Glutamatergic neuron (in vitro differentiated cells): ENCODE measurements around the gene LGALS3. TPM values are rescaled to one million over a fixed set of nuclear protein-coding genes. Genes with fewer than 3 reads are reported as not detected.

Experiments used
- DNase-seq: peaks from one replicate; pipeline ENCODE4 v3.0.0; 2022
- H3K27ac Mint-ChIP-seq: one replicate; pipeline ENCODE4 v1.8.0; 2020; ENCODE audit warnings: mild to moderate bottlenecking, mixed read lengths, inconsistent platforms; ENCODE audit not compliant: unreplicated experiment
- H3K27me3 Mint-ChIP-seq: one replicate; pipeline ENCODE4 v1.8.0; 2020; ENCODE audit warnings: mild to moderate bottlenecking, moderate library complexity, mixed read lengths, inconsistent platforms; ENCODE audit not compliant: unreplicated experiment
- H3K36me3 Mint-ChIP-seq: one replicate; pipeline ENCODE4 v1.8.0; 2020; ENCODE audit warnings: mild to moderate bottlenecking, mixed read lengths, inconsistent platforms; ENCODE audit not compliant: unreplicated experiment
- H3K4me1 Mint-ChIP-seq: one replicate; pipeline ENCODE4 v1.8.0; 2020; ENCODE audit warnings: mild to moderate bottlenecking, low read depth, mixed read lengths, inconsistent platforms; ENCODE audit not compliant: unreplicated experiment
- H3K4me3 Mint-ChIP-seq: one replicate; pipeline ENCODE4 v1.8.0; 2020; ENCODE audit warnings: mild to moderate bottlenecking, mixed read lengths, inconsistent platforms; ENCODE audit not compliant: unreplicated experiment
- H3K9me3 Mint-ChIP-seq: one replicate; pipeline ENCODE4 v1.8.0; 2020; ENCODE audit warnings: mild to moderate bottlenecking, moderate library complexity, mixed read lengths, inconsistent platforms; ENCODE audit not compliant: unreplicated experiment
- total RNA-seq: library from RNA; stranded (reverse); fragmentation: NEBNext Ultra II Directional; extraction: Animal tissue kit (Norgen Biotek cat#: 25700); gene quantifications from one replicate; pipeline ENCODE4 v1.2.1, GENCODE V29; 2021; ENCODE audit not compliant: unreplicated experiment
- TF ChIP-seq, protein P1 (sequence below): fragments of 200-600 bp; sonication (generic); IDR thresholded peaks from one replicate; pipeline ENCODE4 v1.5.0; 2021; ENCODE audit not compliant: partially characterized antibody, unreplicated experiment

The LGALS3 gene
- total RNA-seq, 1 donor from 2014 or later, result not detected

DNA sequence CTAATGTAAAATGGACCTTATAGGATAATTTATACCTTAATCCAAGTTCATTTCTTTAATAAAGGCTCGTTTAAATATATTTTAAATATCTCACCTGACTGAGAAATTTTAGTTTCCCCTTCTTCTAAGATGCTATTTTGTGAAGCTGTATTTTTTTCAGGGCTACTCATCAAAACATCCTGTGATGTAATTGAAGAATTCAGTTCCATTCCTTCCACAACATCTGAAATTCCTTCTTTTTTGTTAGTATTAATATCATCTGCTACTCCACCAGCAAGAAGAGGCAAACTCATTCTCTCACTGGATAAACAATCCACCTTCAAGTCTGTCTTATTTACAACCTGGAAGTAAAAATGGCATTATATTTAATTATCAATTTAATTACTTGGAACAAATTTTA, 22.5 kb downstream of the LGALS3 start:
- Mint-ChIP-seq H3K4me3 (no peak overlapping the region), H3K27ac (no peak overlapping the region), H3K4me1 (peaks cover 3% of the 10 kb centered on the region), H3K9me3 (no peaks in the 10 kb centered on the region), H3K27me3 (no peaks in the 10 kb centered on the region), H3K36me3 (no peaks in the 10 kb centered on the region)
- TF ChIP-seq, protein P1, sequence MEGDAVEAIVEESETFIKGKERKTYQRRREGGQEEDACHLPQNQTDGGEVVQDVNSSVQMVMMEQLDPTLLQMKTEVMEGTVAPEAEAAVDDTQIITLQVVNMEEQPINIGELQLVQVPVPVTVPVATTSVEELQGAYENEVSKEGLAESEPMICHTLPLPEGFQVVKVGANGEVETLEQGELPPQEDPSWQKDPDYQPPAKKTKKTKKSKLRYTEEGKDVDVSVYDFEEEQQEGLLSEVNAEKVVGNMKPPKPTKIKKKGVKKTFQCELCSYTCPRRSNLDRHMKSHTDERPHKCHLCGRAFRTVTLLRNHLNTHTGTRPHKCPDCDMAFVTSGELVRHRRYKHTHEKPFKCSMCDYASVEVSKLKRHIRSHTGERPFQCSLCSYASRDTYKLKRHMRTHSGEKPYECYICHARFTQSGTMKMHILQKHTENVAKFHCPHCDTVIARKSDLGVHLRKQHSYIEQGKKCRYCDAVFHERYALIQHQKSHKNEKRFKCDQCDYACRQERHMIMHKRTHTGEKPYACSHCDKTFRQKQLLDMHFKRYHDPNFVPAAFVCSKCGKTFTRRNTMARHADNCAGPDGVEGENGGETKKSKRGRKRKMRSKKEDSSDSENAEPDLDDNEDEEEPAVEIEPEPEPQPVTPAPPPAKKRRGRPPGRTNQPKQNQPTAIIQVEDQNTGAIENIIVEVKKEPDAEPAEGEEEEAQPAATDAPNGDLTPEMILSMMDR, result no peak
- no peak for DNase-seq

DNA sequence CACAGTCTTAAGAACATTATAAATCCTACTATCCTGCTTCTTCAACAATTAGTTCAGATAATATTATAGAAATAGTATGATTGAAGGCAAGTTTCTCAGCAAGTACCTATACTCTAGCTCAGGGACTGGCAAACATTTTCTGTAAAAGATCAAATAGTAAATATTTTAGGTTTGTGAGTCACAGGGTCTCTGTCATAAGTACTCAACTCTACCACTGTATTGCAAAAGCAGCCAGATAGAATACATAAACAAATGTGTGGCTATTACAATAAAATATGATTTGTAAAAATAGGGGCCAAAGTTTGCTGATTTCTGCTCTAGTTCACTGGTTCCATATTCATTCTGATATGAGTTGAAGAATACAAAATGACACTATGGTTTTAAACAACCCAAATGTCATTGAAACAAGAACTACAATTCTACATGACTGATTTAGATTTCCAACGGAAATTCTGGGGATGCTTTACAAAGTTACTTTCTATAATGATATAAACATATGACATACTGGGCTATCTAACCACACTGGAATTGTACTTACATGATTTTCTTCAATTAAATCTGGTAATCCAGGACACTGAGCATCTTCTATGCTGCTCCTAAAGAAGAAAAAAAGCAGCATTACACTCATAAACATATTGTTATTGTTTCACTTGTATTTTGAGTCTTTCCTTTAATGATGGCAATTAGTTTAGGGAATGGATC, 23.2 kb downstream of the LGALS3 start:
- Mint-ChIP-seq H3K36me3 (no peaks in the 10 kb centered on the region), H3K9me3 (no peaks in the 10 kb centered on the region), H3K27ac (no peak overlapping the region), H3K27me3 (no peaks in the 10 kb centered on the region), H3K4me1 (peaks cover 3% of the 10 kb centered on the region), H3K4me3 (no peak overlapping the region)
- no peak for DNase-seq
- TF ChIP-seq, protein P1, result no peak

DNA sequence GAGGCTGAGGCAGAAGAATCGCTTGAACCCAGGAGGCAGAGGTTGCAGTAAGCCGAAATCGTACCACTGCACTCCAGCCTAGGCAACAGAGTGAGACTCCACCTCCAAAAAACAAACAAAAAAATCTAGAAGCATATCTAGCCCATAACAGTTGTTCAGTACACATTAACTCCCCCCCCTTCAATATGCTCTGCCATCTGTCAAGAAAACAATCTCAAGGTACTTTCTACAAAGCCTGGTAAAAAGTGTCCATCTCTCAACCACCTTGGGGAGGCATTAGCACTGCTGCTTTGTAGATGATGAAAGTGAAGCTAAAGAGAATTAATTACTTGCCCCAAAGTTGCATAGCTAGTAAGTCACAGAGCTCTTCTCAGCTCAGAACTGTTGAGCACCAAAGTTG, 24.9 kb downstream of the LGALS3 start:
- Mint-ChIP-seq H3K4me3 (no peak overlapping the region), H3K36me3 (no peaks in the 10 kb centered on the region), H3K27ac (no peak overlapping the region), H3K4me1 (peaks cover 3% of the 10 kb centered on the region), H3K27me3 (no peaks in the 10 kb centered on the region), H3K9me3 (no peaks in the 10 kb centered on the region)
- no peak for DNase-seq
- TF ChIP-seq, protein P1, result no peak

DNA sequence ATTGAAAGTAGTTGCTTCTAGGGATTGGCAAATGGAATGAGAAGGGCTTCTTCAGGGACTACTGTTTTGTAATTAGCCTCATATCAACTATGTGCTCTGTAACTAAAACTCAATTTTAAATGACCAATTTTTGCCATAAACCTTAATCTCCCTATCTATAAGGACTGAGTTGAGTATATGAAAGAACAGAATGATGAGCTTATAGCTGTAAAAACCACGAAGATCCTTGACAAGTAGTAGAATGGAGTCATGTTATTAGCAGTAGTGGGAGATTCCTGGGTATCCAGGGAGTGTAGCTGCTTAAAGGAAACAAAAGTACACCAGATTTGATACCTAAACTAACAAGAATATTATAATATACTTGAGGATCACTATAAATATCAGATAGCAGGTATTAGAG, 28.0 kb downstream of the LGALS3 start:
- no peak for DNase-seq
- TF ChIP-seq, protein P1, result no peak
- no peaks in the 10 kb centered on the region for H3K9me3 Mint-ChIP-seq
- H3K27me3 Mint-ChIP-seq, result peaks cover 2% of the 10 kb centered on the region
- H3K4me1 Mint-ChIP-seq, result peaks cover 3% of the 10 kb centered on the region
- no peak overlapping the region for H3K4me3 Mint-ChIP-seq
- H3K27ac Mint-ChIP-seq, result no peak overlapping the region
- no peaks in the 10 kb centered on the region for H3K36me3 Mint-ChIP-seq

DNA sequence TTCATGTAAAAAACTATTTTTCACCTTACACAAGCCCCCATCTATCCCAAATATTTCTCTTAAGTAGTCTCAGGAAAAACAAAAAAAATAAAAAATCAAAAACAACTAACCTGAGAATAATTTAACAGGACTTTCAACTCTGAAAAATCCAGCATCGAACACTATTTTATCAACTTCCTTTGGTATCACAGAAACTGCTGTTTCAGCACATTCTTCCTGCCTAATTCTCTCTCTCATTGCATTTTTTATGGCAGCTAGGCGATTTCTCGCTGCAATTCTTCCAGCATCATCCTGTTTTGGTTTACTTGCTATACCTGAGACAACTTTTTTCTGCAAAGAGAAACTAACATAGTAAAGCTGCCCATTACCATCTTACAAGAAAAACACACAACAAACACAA, 29.4 kb downstream of the LGALS3 start:
- no peak overlapping the region for H3K4me3 Mint-ChIP-seq
- H3K36me3 Mint-ChIP-seq, result no peaks in the 10 kb centered on the region
- no peaks in the 10 kb centered on the region for H3K9me3 Mint-ChIP-seq
- TF ChIP-seq, protein P1, result no peak
- H3K4me1 Mint-ChIP-seq, result peaks cover 3% of the 10 kb centered on the region
- no peak overlapping the region for H3K27ac Mint-ChIP-seq
- peaks cover 2% of the 10 kb centered on the region for H3K27me3 Mint-ChIP-seq
- no peak for DNase-seq
